Esophagus muscularis mucosa (tissue), 4 donors: Measurements from ENCODE around the gene KAT7. TPM values are rescaled to one million over a fixed set of nuclear protein-coding genes. Genes with fewer than 3 reads are reported as not detected.

Source experiments
- DNase-seq: peaks from one replicate; pipeline ENCODE4 v3.0.0-alpha.2; 2017; ENCODE audit errors: extremely low spot score
- H3K27ac ChIP-seq, 4 donors: fragments of 200-600 bp; sonication (generic); replicated peaks in 1 of 4; 1 replicate in 3 of 4; 2 replicates in 1 of 4; pipeline ENCODE4 v1.5.1; 2016 to 2019; ENCODE audit warnings: mild to moderate bottlenecking in 1 of 4
- H3K27me3 ChIP-seq, 4 donors: fragments of 200-600 bp; sonication (generic); one replicate each; pipeline versions ENCODE4 v1.5.1 to v1.6.0; 2016 to 2019
- H3K36me3 ChIP-seq, 4 donors: fragments of 200-600 bp; sonication (generic); one replicate each; pipeline ENCODE4 v1.5.1; 2016 to 2019
- H3K4me1 ChIP-seq, 4 donors: fragments of 200-600 bp; sonication (generic); one replicate each; pipeline ENCODE4 v1.5.1; 2016 to 2019
- H3K4me3 ChIP-seq, 4 donors: fragments of 200-600 bp; sonication (generic); 1 replicate in 2 of 4; 2 replicates in 2 of 4; pipeline ENCODE4 v1.5.1; 2016 to 2019; ENCODE audit warnings: mild to moderate bottlenecking in 4 of 4, moderate library complexity in 1 of 4
- H3K9me3 ChIP-seq, 4 donors: fragments of 200-600 bp; sonication (generic); 1 replicate in 3 of 4; 2 replicates in 1 of 4; pipeline ENCODE4 v1.5.1; 2016 to 2019
- EP300 ChIP-seq: sonication (generic); formaldehyde crosslinking; IDR thresholded peaks from one replicate; pipeline ENCODE4 v1.6.1; 2017; ENCODE audit warnings: antibody characterized with exemption
- POLR2A ChIP-seq: fragments of 450-650 bp; IDR thresholded peaks from one replicate; pipeline ENCODE4 v1.6.1; 2017; ENCODE audit warnings: antibody characterized with exemption, moderate library complexity, mild to moderate bottlenecking, low read depth
- POLR2AphosphoS5 ChIP-seq, 2 donors: sonication (generic); formaldehyde crosslinking; IDR thresholded peaks; one replicate each; pipeline ENCODE4 v1.6.1; 2017; ENCODE audit warnings: antibody characterized with exemption in 2 of 2
- WGBS: methylation state at CpG from one replicate; pipeline ENCODE4 v1.1.5; 2018; 5-methylcytosine and 5-hydroxymethylcytosine counted together
- intact Hi-C: fragments of 100-400 bp; cut with DNase I; formaldehyde crosslinking; loops from one replicate; pipeline ENCODE4 v1.15.1; 2023
- total RNA-seq, 4 donors: library from RNA; depleted of rRNA; stranded (reverse); fragments of >200 nt; gene quantifications; one replicate each; pipeline versions ENCODE4 v1.1.0 to v1.2.1, GENCODE V29; 2016
- TF ChIP-seq, protein P1 (sequence below), 3 experiments: fragments of 200-600 bp in 2 of 3; fragments of 450-650 bp in 1 of 3; sonication (generic) in 2 of 3; IDR thresholded peaks; one replicate each; pipeline ENCODE4 v1.5.1; 2017 to 2019; ENCODE audit warnings: antibody characterized with exemption in 3 of 3, mild to moderate bottlenecking in 2 of 3, moderate library complexity in 1 of 3

The KAT7 gene
- total RNA-seq, 4 donors from 2014 or later: 29.5 to 48.1 (median 43.4) TPM

DNA sequence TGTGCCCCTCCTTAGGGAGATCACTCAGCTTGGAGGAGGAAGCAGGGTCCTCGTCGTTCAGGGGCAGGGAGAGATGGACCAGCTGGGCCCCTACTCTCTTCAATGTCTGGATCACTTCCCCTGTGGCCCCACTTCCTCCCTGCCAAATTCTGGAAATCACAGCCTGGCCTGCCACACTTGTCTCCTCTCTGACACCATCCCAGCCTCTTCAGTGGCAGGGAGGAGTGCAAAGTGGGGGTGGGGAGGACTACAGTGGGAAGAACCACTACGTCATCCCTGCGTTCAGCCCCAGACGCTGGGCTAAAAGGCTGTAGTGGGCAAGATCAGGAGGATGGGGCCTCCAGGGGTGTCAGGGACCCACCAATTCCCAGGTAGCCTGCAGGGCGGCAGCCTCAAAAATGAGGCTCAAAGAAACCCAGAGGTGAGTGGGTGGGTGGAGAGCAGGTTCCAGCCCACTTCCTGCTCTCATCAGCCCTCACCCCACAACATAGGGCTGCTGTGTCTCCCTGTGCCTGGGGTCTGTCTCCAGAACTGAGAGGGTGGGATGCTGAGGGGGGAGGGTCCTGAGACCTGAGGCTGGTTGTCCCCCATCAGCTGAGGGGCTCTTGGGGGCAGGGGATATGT lies 84.4 kb downstream of the KAT7 start:
- DNase-seq: no peak
- 67% methylated on average over 6 of the region's 6 CpGs for WGBS
- no peaks in the 10 kb centered on the region for H3K36me3 ChIP-seq
- no peaks in the 10 kb centered on the region for H3K4me1 ChIP-seq
- TF ChIP-seq POLR2AphosphoS5 (IDR thresholded peaks at IDR 0.05): no peak
- no peak for TF ChIP-seq POLR2A
- TF ChIP-seq, protein P1, sequence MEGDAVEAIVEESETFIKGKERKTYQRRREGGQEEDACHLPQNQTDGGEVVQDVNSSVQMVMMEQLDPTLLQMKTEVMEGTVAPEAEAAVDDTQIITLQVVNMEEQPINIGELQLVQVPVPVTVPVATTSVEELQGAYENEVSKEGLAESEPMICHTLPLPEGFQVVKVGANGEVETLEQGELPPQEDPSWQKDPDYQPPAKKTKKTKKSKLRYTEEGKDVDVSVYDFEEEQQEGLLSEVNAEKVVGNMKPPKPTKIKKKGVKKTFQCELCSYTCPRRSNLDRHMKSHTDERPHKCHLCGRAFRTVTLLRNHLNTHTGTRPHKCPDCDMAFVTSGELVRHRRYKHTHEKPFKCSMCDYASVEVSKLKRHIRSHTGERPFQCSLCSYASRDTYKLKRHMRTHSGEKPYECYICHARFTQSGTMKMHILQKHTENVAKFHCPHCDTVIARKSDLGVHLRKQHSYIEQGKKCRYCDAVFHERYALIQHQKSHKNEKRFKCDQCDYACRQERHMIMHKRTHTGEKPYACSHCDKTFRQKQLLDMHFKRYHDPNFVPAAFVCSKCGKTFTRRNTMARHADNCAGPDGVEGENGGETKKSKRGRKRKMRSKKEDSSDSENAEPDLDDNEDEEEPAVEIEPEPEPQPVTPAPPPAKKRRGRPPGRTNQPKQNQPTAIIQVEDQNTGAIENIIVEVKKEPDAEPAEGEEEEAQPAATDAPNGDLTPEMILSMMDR (IDR thresholded peaks at IDR 0.05): no peak
- no peak for TF ChIP-seq EP300
- H3K27ac ChIP-seq: no peak overlapping the region
- H3K9me3 ChIP-seq: no peaks in the 10 kb centered on the region
- H3K4me3 ChIP-seq: no peak overlapping the region
- peaks cover 0 to 49% (median 0%) of the 10 kb centered on the region in 4 donors for H3K27me3 ChIP-seq
- intact Hi-C loops: no loop called here

DNA sequence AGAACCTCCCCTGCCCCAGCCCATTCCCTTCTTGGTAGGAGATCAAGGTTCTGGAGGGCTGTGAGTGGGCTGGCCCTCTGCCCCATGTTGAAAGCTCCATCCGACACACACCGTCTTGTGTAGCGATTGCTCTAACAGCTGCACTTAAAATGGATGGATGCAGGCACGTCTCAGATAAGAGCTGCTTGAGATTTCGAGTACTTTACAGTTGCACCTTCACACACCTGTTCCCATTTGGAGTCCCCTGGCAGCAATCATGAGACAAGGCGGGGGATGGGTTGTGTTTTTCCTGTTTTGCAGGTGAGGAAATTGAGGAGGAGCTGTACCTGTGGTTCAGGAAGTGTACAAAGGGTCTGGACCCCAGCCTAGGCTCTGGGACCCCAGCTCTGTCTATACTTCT lies 85.0 kb downstream of the KAT7 start:
- intact Hi-C loops: no loop called here
- no peaks in the 10 kb centered on the region for H3K4me1 ChIP-seq
- TF ChIP-seq EP300 (no peak), POLR2A (no peak), POLR2AphosphoS5 (IDR thresholded peaks at IDR 0.05) (no peak)
- TF ChIP-seq, protein P1 (IDR thresholded peaks at IDR 0.05): no peak
- WGBS: 77% methylated on average over 6 of the region's 6 CpGs
- no peaks in the 10 kb centered on the region for H3K36me3 ChIP-seq
- DNase-seq: no peak
- no peaks in the 10 kb centered on the region for H3K9me3 ChIP-seq
- no peak overlapping the region for H3K4me3 ChIP-seq
- H3K27me3 ChIP-seq: peaks cover 0 to 52% (median 0%) of the 10 kb centered on the region in 4 donors
- H3K27ac ChIP-seq: no peak overlapping the region

DNA sequence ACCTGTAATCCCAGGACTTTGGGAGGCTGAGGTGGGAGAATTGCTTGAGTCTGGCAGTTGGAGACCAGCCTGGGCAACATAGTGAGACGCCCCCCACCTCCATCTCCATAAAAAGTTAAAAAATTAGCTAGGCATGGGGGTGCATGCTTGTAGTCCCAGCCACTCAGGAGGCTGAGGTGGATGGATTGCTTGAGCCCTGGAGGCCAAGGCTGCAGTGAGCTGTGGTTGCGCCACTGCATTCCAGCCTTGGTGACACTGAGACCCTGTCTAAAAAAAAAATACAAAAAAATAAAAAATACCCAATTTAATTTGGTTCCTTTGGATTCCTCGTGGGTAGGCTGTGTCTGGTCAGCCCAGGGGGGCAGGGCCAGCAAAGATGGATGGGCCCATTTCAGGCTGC lies 85.4 kb downstream of the KAT7 start:
- no peaks in the 10 kb centered on the region for H3K36me3 ChIP-seq
- no peak for DNase-seq
- intact Hi-C loops: no loop called here
- TF ChIP-seq, protein P1 (IDR thresholded peaks at IDR 0.05): no peak
- TF ChIP-seq POLR2A (no peak), EP300 (no peak), POLR2AphosphoS5 (IDR thresholded peaks at IDR 0.05) (no peak)
- no peak overlapping the region for H3K4me3 ChIP-seq
- WGBS: 86% methylated on average over 3 of the region's 3 CpGs
- no peak overlapping the region for H3K27ac ChIP-seq
- H3K4me1 ChIP-seq: no peaks in the 10 kb centered on the region
- no peaks in the 10 kb centered on the region for H3K9me3 ChIP-seq
- peaks cover 0 to 54% (median 0%) of the 10 kb centered on the region in 4 donors for H3K27me3 ChIP-seq

DNA sequence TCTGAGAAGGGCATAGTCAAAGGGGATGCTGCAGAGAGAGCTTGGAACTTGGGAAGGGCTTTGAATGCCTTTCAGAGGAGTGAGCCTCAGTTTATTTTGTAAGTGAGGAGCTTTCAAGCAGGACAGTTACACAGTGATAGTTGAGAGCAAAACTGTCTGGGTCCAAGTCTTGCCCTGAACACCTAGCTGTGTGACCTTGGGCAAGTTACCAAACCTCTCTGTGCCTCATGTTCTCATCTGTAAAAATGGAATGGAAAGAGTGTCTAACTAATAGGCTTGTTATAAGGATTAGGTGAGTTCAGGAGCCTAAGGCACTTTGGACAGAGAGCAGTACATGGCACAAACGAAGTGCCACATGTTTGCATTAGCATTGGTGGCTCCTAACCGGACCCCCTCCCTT lies 86.4 kb downstream of the KAT7 start:
- 83% methylated on average over 2 of the region's 2 CpGs for WGBS
- Histone ChIP-seq H3K9me3 (no peaks in the 10 kb centered on the region), H3K27me3 (peaks cover 0 to 56% (median under 1%) of the 10 kb centered on the region in 4 donors), H3K4me3 (no peak overlapping the region), H3K27ac (no peak overlapping the region), H3K36me3 (no peaks in the 10 kb centered on the region), H3K4me1 (no peaks in the 10 kb centered on the region)
- DNase-seq: no peak
- intact Hi-C loops: no loop called here
- TF ChIP-seq POLR2AphosphoS5 (IDR thresholded peaks at IDR 0.05) (no peak), POLR2A (no peak), EP300 (no peak)
- TF ChIP-seq, protein P1 (IDR thresholded peaks at IDR 0.05): no peak

DNA sequence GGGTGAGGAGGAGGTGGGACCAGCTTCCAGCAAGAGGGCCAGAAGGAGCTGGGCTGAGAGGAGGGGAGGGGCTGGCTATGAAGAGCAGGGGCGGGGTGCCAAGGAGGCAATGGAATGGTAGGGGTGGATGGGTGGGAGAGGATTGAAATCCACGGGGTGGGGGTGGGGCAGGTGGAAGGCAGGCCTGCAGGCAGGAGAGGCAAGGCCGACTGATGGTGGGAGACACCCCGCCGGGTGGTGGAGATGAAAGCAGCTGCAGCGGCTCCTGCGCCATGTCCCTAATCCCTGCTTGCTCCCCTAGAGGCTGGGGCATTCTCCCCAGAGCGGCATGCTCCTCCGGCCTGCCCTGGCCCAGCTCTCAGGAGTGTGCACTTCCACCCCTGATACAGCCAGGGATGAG lies 87.2 kb downstream of the KAT7 start:
- H3K4me3 ChIP-seq: no peak overlapping the region
- WGBS: 62% methylated on average over 6 of the region's 9 CpGs
- intact Hi-C loops: no loop called here
- no peak overlapping the region for H3K27ac ChIP-seq
- peaks cover 0 to 56% (median 4%) of the 10 kb centered on the region in 4 donors for H3K27me3 ChIP-seq
- H3K4me1 ChIP-seq: peaks cover 6 to 7% (median 6%) of the 10 kb centered on the region in 4 donors
- H3K9me3 ChIP-seq: no peaks in the 10 kb centered on the region
- TF ChIP-seq, protein P1 (IDR thresholded peaks at IDR 0.05): no peak
- TF ChIP-seq POLR2A (no peak), EP300 (no peak), POLR2AphosphoS5 (IDR thresholded peaks at IDR 0.05) (no peak)
- no peaks in the 10 kb centered on the region for H3K36me3 ChIP-seq
- no peak for DNase-seq
